ENCODE measurements around the gene RAB7A.

The RAB7A gene

DNA sequence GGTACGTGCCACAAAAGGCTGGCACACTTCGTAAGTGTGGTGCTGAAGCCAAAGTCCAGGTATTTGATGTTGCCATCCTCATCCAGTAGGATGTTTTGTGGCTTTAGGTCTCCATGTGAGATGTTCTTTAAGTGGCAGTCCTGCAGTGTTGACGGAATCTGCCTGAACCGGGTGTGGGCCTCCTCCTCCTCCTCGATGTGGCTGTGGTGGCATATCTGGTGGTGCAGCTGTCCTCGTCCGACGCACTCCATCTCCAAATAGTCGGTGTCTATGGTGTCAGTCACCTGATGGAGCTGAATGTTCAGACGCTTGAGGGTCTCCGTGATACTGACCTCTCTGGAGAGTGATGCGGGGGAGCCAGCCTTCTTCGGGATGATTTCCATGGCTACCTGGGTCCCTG lies 123.0 kb downstream of the RAB7A start:
- H3K36me3 ChIP-seq (ENCODE audit: control insufficient read depth, insufficient read depth, low read length): no peaks in the 10 kb centered on the region
- H3K9ac ChIP-seq (ENCODE audit: low read length): no peak overlapping the region
- no peak overlapping the region for H4K5ac ChIP-seq (ENCODE audit: low read length)
- WGBS (ENCODE audit: extremely low coverage, insufficient coverage, low lambda C conversion rate): no CpG with 5 or more reads among the region's 13 CpGs
- no peak overlapping the region for H3K56ac ChIP-seq (ENCODE audit: low read length)
- no peak for DNase-seq
- no peaks in the 10 kb centered on the region for H3K79me2 ChIP-seq (ENCODE audit: control insufficient read depth, insufficient read depth, low read length)
- no peak overlapping the region for H2AK5ac ChIP-seq (ENCODE audit: low read length)
- H4K8ac ChIP-seq (ENCODE audit: low read depth, low read length): no peak overlapping the region
- no peak overlapping the region for H3K23ac ChIP-seq (ENCODE audit: low read length)
- H3K4me2 ChIP-seq (ENCODE audit: low read length): no peak overlapping the region
- no peak overlapping the region for H3K27ac ChIP-seq (ENCODE audit: low read depth, low read length)
- H3K79me1 ChIP-seq (ENCODE audit: low read length): no peaks in the 10 kb centered on the region
- H2BK120ac ChIP-seq (ENCODE audit: low read depth, low read length): no peak overlapping the region
- no peak overlapping the region for H3K4me3 ChIP-seq (ENCODE audit: low read length)
- H2BK15ac ChIP-seq (replicated peaks; ENCODE audit: low read depth): no peak overlapping the region
- no peaks in the 10 kb centered on the region for H3K27me3 ChIP-seq (ENCODE audit: insufficient read depth, low read length, poor library complexity)
- no peak overlapping the region for H3K4ac ChIP-seq (ENCODE audit: low read depth, low read length)
- H3K18ac ChIP-seq (ENCODE audit: low read length): no peak overlapping the region
- H2BK5ac ChIP-seq (ENCODE audit: low read length): no peak overlapping the region
- H3K4me1 ChIP-seq (ENCODE audit: control insufficient read depth, low read depth, low read length): peaks cover 2% of the 10 kb centered on the region

DNA sequence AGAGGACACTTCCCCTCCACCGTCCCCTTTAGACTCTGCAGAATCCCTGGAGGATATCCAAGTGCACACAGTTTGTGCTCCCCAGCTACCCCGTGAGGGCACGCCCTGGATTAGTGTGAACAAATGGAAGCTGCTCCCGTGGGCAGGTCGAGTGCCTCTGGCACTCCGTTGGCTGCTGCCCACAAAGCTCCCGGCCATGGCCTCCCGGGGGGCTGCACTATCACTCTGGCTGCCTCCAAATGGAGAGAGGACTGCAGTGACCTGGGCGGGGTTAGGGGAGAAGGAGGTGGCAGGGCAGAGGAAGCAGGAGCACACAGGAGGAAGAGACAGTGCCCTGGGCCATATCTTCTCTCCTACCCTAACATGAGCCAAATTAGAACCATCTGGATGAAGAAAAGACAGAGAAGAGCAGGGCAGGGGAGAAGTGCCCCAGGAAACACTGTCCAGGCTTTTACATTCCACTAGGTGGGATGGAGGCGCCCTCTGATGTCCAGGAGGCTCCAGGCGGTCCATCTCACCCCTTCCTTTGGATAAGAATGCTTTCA lies 124.0 kb downstream of the RAB7A start:
- no peak overlapping the region for H2BK15ac ChIP-seq (replicated peaks; ENCODE audit: low read depth)
- DNase-seq: peak; percentile 42
- no peak overlapping the region for H3K27ac ChIP-seq (ENCODE audit: low read depth, low read length)
- H3K56ac ChIP-seq (ENCODE audit: low read length): no peak overlapping the region
- WGBS (ENCODE audit: extremely low coverage, insufficient coverage, low lambda C conversion rate): no CpG with 5 or more reads among the region's 11 CpGs
- H3K4me2 ChIP-seq (ENCODE audit: low read length): no peak overlapping the region
- H4K5ac ChIP-seq (ENCODE audit: low read length): no peak overlapping the region
- no peak overlapping the region for H2BK5ac ChIP-seq (ENCODE audit: low read length)
- no peak overlapping the region for H3K4me3 ChIP-seq (ENCODE audit: low read length)
- no peak overlapping the region for H3K18ac ChIP-seq (ENCODE audit: low read length)
- H2AK5ac ChIP-seq (ENCODE audit: low read length): no peak overlapping the region
- no peak overlapping the region for H3K9ac ChIP-seq (ENCODE audit: low read length)
- H3K79me1 ChIP-seq (ENCODE audit: low read length): no peaks in the 10 kb centered on the region
- no peaks in the 10 kb centered on the region for H3K27me3 ChIP-seq (ENCODE audit: insufficient read depth, low read length, poor library complexity)
- no peak overlapping the region for H2BK120ac ChIP-seq (ENCODE audit: low read depth, low read length)
- no peaks in the 10 kb centered on the region for H3K36me3 ChIP-seq (ENCODE audit: control insufficient read depth, insufficient read depth, low read length)
- H3K23ac ChIP-seq (ENCODE audit: low read length): no peak overlapping the region
- peaks cover 2% of the 10 kb centered on the region for H3K4me1 ChIP-seq (ENCODE audit: control insufficient read depth, low read depth, low read length)
- H3K4ac ChIP-seq (ENCODE audit: low read depth, low read length): no peak overlapping the region
- H4K8ac ChIP-seq (ENCODE audit: low read depth, low read length): no peak overlapping the region
- no peaks in the 10 kb centered on the region for H3K79me2 ChIP-seq (ENCODE audit: control insufficient read depth, insufficient read depth, low read length)

DNA sequence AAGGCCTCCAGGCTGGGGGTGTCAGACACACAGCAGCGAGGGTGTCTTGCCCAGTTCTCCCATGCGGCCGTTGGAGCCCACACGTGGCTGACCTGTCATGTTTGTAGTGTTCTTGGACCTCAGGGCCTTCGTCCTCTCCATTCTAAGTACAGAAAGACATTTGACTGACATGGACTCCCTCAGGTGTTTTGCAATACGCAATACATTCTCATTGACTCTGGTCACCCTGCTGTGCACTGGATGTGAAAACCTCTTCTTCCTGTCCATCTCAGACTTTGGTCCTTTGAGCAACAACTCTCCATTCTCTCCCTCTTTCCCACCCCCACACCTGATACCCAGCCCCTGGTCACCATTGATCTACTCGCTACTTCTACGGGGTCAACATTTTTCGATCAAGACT lies 124.6 kb downstream of the RAB7A start:
- WGBS (ENCODE audit: extremely low coverage, insufficient coverage, low lambda C conversion rate): no CpG with 5 or more reads among the region's 9 CpGs
- H4K8ac ChIP-seq (ENCODE audit: low read depth, low read length): no peak overlapping the region
- H3K4me3 ChIP-seq (ENCODE audit: low read length): no peak overlapping the region
- no peak overlapping the region for H2BK120ac ChIP-seq (ENCODE audit: low read depth, low read length)
- H3K4ac ChIP-seq (ENCODE audit: low read depth, low read length): no peak overlapping the region
- H2AK5ac ChIP-seq (ENCODE audit: low read length): no peak overlapping the region
- no peak overlapping the region for H3K56ac ChIP-seq (ENCODE audit: low read length)
- no peaks in the 10 kb centered on the region for H3K36me3 ChIP-seq (ENCODE audit: control insufficient read depth, insufficient read depth, low read length)
- H3K9ac ChIP-seq (ENCODE audit: low read length): no peak overlapping the region
- no peaks in the 10 kb centered on the region for H3K27me3 ChIP-seq (ENCODE audit: insufficient read depth, low read length, poor library complexity)
- no peak overlapping the region for H3K4me2 ChIP-seq (ENCODE audit: low read length)
- no peaks in the 10 kb centered on the region for H3K79me1 ChIP-seq (ENCODE audit: low read length)
- H3K79me2 ChIP-seq (ENCODE audit: control insufficient read depth, insufficient read depth, low read length): no peaks in the 10 kb centered on the region
- no peak overlapping the region for H3K18ac ChIP-seq (ENCODE audit: low read length)
- no peak overlapping the region for H3K23ac ChIP-seq (ENCODE audit: low read length)
- no peak overlapping the region for H3K27ac ChIP-seq (ENCODE audit: low read depth, low read length)
- H2BK5ac ChIP-seq (ENCODE audit: low read length): no peak overlapping the region
- H3K4me1 ChIP-seq (ENCODE audit: control insufficient read depth, low read depth, low read length): no peaks in the 10 kb centered on the region
- DNase-seq: no peak
- no peak overlapping the region for H4K5ac ChIP-seq (ENCODE audit: low read length)
- H2BK15ac ChIP-seq (replicated peaks; ENCODE audit: low read depth): no peak overlapping the region

DNA sequence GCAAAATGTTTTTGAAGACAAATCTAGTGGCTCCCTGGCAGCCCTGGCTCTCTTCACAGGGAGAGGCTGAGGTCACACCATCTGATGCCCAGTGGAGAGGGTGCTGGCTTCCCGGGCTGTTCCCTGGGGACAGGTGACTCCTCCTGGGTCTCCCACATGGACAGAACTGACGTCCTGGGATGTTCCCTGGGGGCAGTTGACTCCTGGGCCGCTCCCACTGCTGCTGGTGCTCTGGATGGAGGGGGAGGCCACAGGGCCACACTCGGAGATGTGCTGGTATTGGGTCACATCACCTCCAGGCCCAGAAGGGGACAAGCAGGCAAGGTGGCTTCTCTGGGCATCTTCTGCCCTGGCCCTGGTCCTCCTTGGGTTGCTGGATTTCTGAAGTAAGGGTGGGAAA lies 125.6 kb downstream of the RAB7A start:
- Histone ChIP-seq H3K27ac (ENCODE audit: low read depth, low read length) (no peak overlapping the region), H3K4me2 (ENCODE audit: low read length) (no peak overlapping the region), H3K79me2 (ENCODE audit: control insufficient read depth, insufficient read depth, low read length) (no peaks in the 10 kb centered on the region), H3K79me1 (ENCODE audit: low read length) (no peaks in the 10 kb centered on the region), H3K36me3 (ENCODE audit: control insufficient read depth, insufficient read depth, low read length) (no peaks in the 10 kb centered on the region), H3K4me1 (ENCODE audit: control insufficient read depth, low read depth, low read length) (no peaks in the 10 kb centered on the region), H2AK5ac (ENCODE audit: low read length) (no peak overlapping the region), H3K18ac (ENCODE audit: low read length) (no peak overlapping the region), H4K8ac (ENCODE audit: low read depth, low read length) (no peak overlapping the region), H3K27me3 (ENCODE audit: insufficient read depth, low read length, poor library complexity) (no peaks in the 10 kb centered on the region), H2BK120ac (ENCODE audit: low read depth, low read length) (no peak overlapping the region), H3K56ac (ENCODE audit: low read length) (no peak overlapping the region), H3K9ac (ENCODE audit: low read length) (no peak overlapping the region), H3K23ac (ENCODE audit: low read length) (no peak overlapping the region), H2BK5ac (ENCODE audit: low read length) (no peak overlapping the region), H3K4ac (ENCODE audit: low read depth, low read length) (no peak overlapping the region), H4K5ac (ENCODE audit: low read length) (no peak overlapping the region), H2BK15ac (replicated peaks; ENCODE audit: low read depth) (no peak overlapping the region), H3K4me3 (ENCODE audit: low read length) (no peak overlapping the region)
- WGBS (ENCODE audit: extremely low coverage, insufficient coverage, low lambda C conversion rate): no CpG with 5 or more reads among the region's 4 CpGs
- no peak for DNase-seq

DNA sequence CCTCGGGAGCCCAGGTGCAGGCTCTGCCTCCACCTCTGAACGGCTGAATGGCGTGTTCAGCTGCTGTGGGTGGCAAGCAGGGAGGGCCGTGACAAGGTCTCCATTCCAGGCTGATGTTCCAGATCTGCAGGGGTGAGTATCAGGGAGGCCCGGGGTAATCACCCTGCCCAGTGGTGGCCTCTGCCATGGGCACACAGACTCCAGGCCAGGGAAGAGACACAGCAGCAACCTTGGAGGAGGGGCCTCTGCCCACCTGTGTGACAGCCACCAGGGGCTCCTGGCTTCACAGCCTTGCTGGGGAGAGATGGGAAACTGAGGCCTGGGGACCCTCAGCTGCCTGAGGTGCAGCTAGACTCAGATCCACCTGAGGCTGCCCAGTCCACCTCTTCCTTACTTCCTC lies 127.8 kb downstream of the RAB7A start:
- Histone ChIP-seq H3K27ac (ENCODE audit: low read depth, low read length) (no peak overlapping the region), H3K79me2 (ENCODE audit: control insufficient read depth, insufficient read depth, low read length) (no peaks in the 10 kb centered on the region), H4K8ac (ENCODE audit: low read depth, low read length) (no peak overlapping the region), H3K4me2 (ENCODE audit: low read length) (no peak overlapping the region), H2BK5ac (ENCODE audit: low read length) (no peak overlapping the region), H2BK15ac (replicated peaks; ENCODE audit: low read depth) (no peak overlapping the region), H3K4me1 (ENCODE audit: control insufficient read depth, low read depth, low read length) (no peaks in the 10 kb centered on the region), H4K5ac (ENCODE audit: low read length) (no peak overlapping the region), H2AK5ac (ENCODE audit: low read length) (no peak overlapping the region), H3K27me3 (ENCODE audit: insufficient read depth, low read length, poor library complexity) (no peaks in the 10 kb centered on the region), H2BK120ac (ENCODE audit: low read depth, low read length) (no peak overlapping the region), H3K9ac (ENCODE audit: low read length) (no peak overlapping the region), H3K4me3 (ENCODE audit: low read length) (no peak overlapping the region), H3K4ac (ENCODE audit: low read depth, low read length) (no peak overlapping the region), H3K36me3 (ENCODE audit: control insufficient read depth, insufficient read depth, low read length) (no peaks in the 10 kb centered on the region), H3K56ac (ENCODE audit: low read length) (no peak overlapping the region), H3K23ac (ENCODE audit: low read length) (no peak overlapping the region), H3K18ac (ENCODE audit: low read length) (no peak overlapping the region), H3K79me1 (ENCODE audit: low read length) (no peaks in the 10 kb centered on the region)
- DNase-seq: no peak
- WGBS (ENCODE audit: extremely low coverage, insufficient coverage, low lambda C conversion rate): no CpG with 5 or more reads among the region's 5 CpGs

DNA sequence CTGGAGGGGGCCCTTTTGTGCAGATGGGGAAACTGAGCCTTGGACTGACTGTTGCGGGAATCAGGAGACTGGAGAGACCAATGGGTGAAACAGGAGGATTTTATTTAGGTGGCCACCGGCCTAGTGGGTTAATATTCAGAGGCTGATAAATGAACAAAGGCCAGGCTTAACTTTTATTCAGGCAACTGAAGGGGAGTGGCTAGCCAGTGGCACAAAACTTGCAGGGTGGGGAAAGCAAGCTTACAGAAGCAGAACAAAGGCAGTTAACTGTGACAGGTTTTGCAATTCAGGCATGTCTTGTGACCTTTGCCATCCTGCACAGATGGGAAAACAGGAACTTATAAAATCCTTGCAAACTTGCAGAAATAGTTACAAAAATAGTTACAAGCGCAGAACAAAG lies 128.5 kb downstream of the RAB7A start:
- H3K27ac ChIP-seq (ENCODE audit: low read depth, low read length): no peak overlapping the region
- H2AK5ac ChIP-seq (ENCODE audit: low read length): no peak overlapping the region
- no peaks in the 10 kb centered on the region for H3K79me1 ChIP-seq (ENCODE audit: low read length)
- no peak overlapping the region for H3K23ac ChIP-seq (ENCODE audit: low read length)
- no peak overlapping the region for H3K4me3 ChIP-seq (ENCODE audit: low read length)
- H3K9ac ChIP-seq (ENCODE audit: low read length): no peak overlapping the region
- no peak for DNase-seq
- H2BK5ac ChIP-seq (ENCODE audit: low read length): no peak overlapping the region
- no peak overlapping the region for H4K5ac ChIP-seq (ENCODE audit: low read length)
- H2BK15ac ChIP-seq (replicated peaks; ENCODE audit: low read depth): no peak overlapping the region
- no peaks in the 10 kb centered on the region for H3K27me3 ChIP-seq (ENCODE audit: insufficient read depth, low read length, poor library complexity)
- WGBS (ENCODE audit: extremely low coverage, insufficient coverage, low lambda C conversion rate): no CpG with 5 or more reads among the region's 3 CpGs
- H3K36me3 ChIP-seq (ENCODE audit: control insufficient read depth, insufficient read depth, low read length): no peaks in the 10 kb centered on the region
- no peak overlapping the region for H4K8ac ChIP-seq (ENCODE audit: low read depth, low read length)
- no peak overlapping the region for H3K4me2 ChIP-seq (ENCODE audit: low read length)
- H3K4me1 ChIP-seq (ENCODE audit: control insufficient read depth, low read depth, low read length): no peaks in the 10 kb centered on the region
- H3K18ac ChIP-seq (ENCODE audit: low read length): no peak overlapping the region
- H3K56ac ChIP-seq (ENCODE audit: low read length): no peak overlapping the region
- H3K4ac ChIP-seq (ENCODE audit: low read depth, low read length): no peak overlapping the region
- no peak overlapping the region for H2BK120ac ChIP-seq (ENCODE audit: low read depth, low read length)
- H3K79me2 ChIP-seq (ENCODE audit: control insufficient read depth, insufficient read depth, low read length): no peaks in the 10 kb centered on the region
